Erythroblast (primary cell): ENCODE measurements around the gene CLIC1.

Experiments
- DNase-seq, 2 experiments: peaks; one replicate each; lab custom pipeline; 2025; lab: John Stamatoyannopoulos, UW
- GATA1 ChIP-seq: IDR thresholded peaks from 2 replicates; pipeline ENCODE4 v1.6.1; 2011; ENCODE audit warnings: low read depth, mild to moderate bottlenecking, control low read depth, low read length, moderate library complexity
- POLR2A ChIP-seq: IDR thresholded peaks from 2 replicates; pipeline ENCODE4 v1.6.1; 2011; ENCODE audit warnings: mild to moderate bottlenecking, low read length

The CLIC1 gene

DNA sequence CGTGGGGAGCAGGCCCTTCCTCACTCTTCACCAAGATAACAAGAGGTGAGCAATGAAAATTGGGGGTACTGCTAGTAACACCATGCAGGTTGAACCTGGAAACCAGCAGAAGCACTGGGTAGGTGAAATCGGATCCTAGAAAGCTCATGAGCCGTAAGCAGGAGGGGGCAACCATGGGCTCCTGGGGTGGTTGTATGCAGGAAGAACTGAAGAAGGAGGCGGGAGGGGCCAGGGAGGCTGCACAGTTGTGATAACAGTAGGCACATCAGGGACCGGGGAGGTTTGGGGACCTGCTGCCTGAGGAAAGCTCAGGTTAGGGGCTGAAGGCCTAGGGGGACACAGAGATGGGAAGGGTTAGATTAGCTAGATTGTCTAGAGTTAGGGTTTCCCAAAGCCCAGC lies 49.8 kb downstream of the CLIC1 start:
- DNase-seq, result peak; percentile 72 to 78
- TF ChIP-seq POLR2A (no peak), GATA1 (no peak)

DNA sequence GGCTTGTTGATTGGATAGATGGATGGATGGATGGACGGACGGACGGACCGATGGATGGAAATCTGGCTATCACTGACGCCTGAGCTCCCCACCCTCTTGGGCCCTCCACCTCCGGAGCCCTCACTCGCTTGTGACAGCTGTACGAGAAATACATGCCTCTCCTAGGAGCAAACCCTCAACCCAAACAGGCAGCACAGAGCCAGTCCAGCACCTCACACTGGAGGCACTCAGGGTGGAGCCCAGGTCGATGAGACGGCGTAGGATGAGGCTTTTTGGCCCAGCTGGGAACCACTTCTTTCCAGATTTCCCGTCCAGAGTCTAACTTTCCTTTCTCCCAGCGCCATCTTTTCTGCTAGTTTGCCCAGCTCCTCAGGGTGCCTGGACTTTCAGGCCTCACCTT lies 52.7 kb downstream of the CLIC1 start:
- TF ChIP-seq POLR2A (no peak), GATA1 (no peak)
- no peak for DNase-seq

DNA sequence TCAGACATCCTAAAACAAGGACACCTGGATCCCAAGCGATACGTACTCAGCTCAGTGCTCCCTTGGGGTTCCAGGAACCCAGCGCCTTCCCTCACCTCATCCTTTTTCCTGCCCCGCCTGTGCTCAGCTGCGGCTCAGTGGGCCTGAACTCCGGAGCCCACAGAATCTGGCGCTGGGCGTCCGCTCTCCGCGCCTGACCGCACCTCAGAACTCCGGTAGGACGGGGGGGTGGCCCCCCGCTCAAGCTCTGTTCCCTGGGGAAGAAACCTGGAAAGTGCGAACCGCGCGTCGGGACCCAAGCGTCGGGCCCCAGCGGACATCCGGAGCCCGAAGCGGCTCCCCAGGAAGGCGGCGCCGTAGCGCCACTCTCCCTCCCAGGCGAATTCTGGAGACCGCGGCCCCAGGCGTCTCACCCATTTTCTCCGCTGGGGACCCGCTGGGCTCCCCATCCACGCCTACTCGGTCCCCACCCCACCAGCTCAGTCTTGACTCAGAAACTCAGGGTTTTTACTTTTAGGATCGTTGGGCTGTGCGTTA lies 55.1 kb downstream of the CLIC1 start:
- TF ChIP-seq POLR2A (peak; percentile 15), GATA1 (no peak)
- peak; percentile 32 to 49 for DNase-seq
